ENCODE data around the gene AAGAB. TPM values are rescaled to one million over a fixed set of nuclear protein-coding genes. Genes with fewer than 3 reads are reported as not detected.

Gene AAGAB
- total and polyA plus RNA-seq, 4 donors: 16.4 to 24.5 (median 21.2) TPM

- ATAC-seq (ENCODE audit: low FRiP score) (no peak), DNase-seq (no peak)
- Histone ChIP-seq H3K36me3 (ENCODE audit: control insufficient read depth in 1 of 2, insufficient read depth in 2 of 2, low read length in 1 of 2) (peaks cover 0 to 2% of the 10 kb centered on the region in 2 donors), H3K4me3 (ENCODE audit: low read length in 2 of 2) (no peak overlapping the region), H3K27ac (ENCODE audit: low read depth in 1 of 2, low read length in 2 of 2) (no peak overlapping the region), H3K27me3 (ENCODE audit: control insufficient read depth in 1 of 2, insufficient read depth in 2 of 2, low read length in 1 of 2) (no peaks in the 10 kb centered on the region), H3K9me3 (ENCODE audit: control insufficient read depth, low read length) (no peaks in the 10 kb centered on the region), H3K4me1 (ENCODE audit: control insufficient read depth in 1 of 2, insufficient read depth in 2 of 2, low read length in 2 of 2) (peaks cover 16 to 17% of the 10 kb centered on the region in 2 donors)
- intact Hi-C loops (cut with DNase I): no loop called here
- WGBS, 2 donors: 92 to 95% methylated on average over 2 of the region's 2 CpGs
Measured at GRCh38 chr15:67197364-67197695, 57.1 kb downstream of the AAGAB start.

- Histone ChIP-seq H3K4me1 (ENCODE audit: control insufficient read depth in 1 of 2, insufficient read depth in 2 of 2, low read length in 2 of 2) (peaks cover 14 to 16% of the 10 kb centered on the region in 2 donors), H3K4me3 (ENCODE audit: low read length in 2 of 2) (no peak overlapping the region), H3K9me3 (ENCODE audit: control insufficient read depth, low read length) (no peaks in the 10 kb centered on the region), H3K27me3 (ENCODE audit: control insufficient read depth in 1 of 2, insufficient read depth in 2 of 2, low read length in 1 of 2) (no peaks in the 10 kb centered on the region), H3K36me3 (ENCODE audit: control insufficient read depth in 1 of 2, insufficient read depth in 2 of 2, low read length in 1 of 2) (no peaks in the 10 kb centered on the region), H3K27ac (ENCODE audit: low read depth in 1 of 2, low read length in 2 of 2) (no peak overlapping the region)
- intact Hi-C loops (cut with DNase I): no loop called here
- 41 to 44% methylated on average over 8 of the region's 8 CpGs for WGBS, 2 donors
- ATAC-seq (ENCODE audit: low FRiP score): peak; percentile 67
- no peak for DNase-seq
Measured at GRCh38 chr15:67196672-67197363, 57.6 kb downstream of the AAGAB start.

- DNase-seq (no peak), ATAC-seq (ENCODE audit: low FRiP score) (no peak)
- H3K9me3 ChIP-seq (ENCODE audit: control insufficient read depth, low read length): no peaks in the 10 kb centered on the region
- no peak overlapping the region for H3K4me3 ChIP-seq (ENCODE audit: low read length in 2 of 2)
- intact Hi-C loops (cut with DNase I): no loop called here
- WGBS, 2 donors: 93 to 95% methylated on average over 6 of the region's 6 CpGs
- no peaks in the 10 kb centered on the region for H3K36me3 ChIP-seq (ENCODE audit: control insufficient read depth in 1 of 2, insufficient read depth in 2 of 2, low read length in 1 of 2)
- H3K27ac ChIP-seq (ENCODE audit: low read depth in 1 of 2, low read length in 2 of 2): no peak overlapping the region
- no peaks in the 10 kb centered on the region for H3K27me3 ChIP-seq (ENCODE audit: control insufficient read depth in 1 of 2, insufficient read depth in 2 of 2, low read length in 1 of 2)
- peaks cover 10 to 12% of the 10 kb centered on the region in 2 donors for H3K4me1 ChIP-seq (ENCODE audit: control insufficient read depth in 1 of 2, insufficient read depth in 2 of 2, low read length in 2 of 2)
Measured at GRCh38 chr15:67196222-67196621, 58.2 kb downstream of the AAGAB start.

- ATAC-seq (ENCODE audit: low FRiP score): no peak
- peaks cover 7 to 11% of the 10 kb centered on the region in 2 donors for H3K4me1 ChIP-seq (ENCODE audit: control insufficient read depth in 1 of 2, insufficient read depth in 2 of 2, low read length in 2 of 2)
- no peak for DNase-seq
- H3K4me3 ChIP-seq (ENCODE audit: low read length in 2 of 2): no peak overlapping the region
- H3K36me3 ChIP-seq (ENCODE audit: control insufficient read depth in 1 of 2, insufficient read depth in 2 of 2, low read length in 1 of 2): no peaks in the 10 kb centered on the region
- WGBS, 2 donors: 94 to 97% methylated on average over 3 of the region's 3 CpGs
- intact Hi-C loops (cut with DNase I): no loop called here
- peak overlapping the region in 1 of 2 donors; percentile 26 for H3K27ac ChIP-seq (ENCODE audit: low read depth in 1 of 2, low read length in 2 of 2)
- H3K27me3 ChIP-seq (ENCODE audit: control insufficient read depth in 1 of 2, insufficient read depth in 2 of 2, low read length in 1 of 2): no peaks in the 10 kb centered on the region
- H3K9me3 ChIP-seq (ENCODE audit: control insufficient read depth, low read length): no peaks in the 10 kb centered on the region
Measured at GRCh38 chr15:67195305-67195704, 59.2 kb downstream of the AAGAB start.

GRCh38 chr15:67194171-67195114 is 60.0 kb downstream of the AAGAB start:
- no peaks in the 10 kb centered on the region for H3K9me3 ChIP-seq (ENCODE audit: control insufficient read depth, low read length)
- 54 to 62% methylated on average over 9 of the region's 9 CpGs for WGBS, 2 donors
- DNase-seq (no peak), ATAC-seq (ENCODE audit: low FRiP score) (no peak)
- no peaks in the 10 kb centered on the region for H3K36me3 ChIP-seq (ENCODE audit: control insufficient read depth in 1 of 2, insufficient read depth in 2 of 2, low read length in 1 of 2)
- no peaks in the 10 kb centered on the region for H3K27me3 ChIP-seq (ENCODE audit: control insufficient read depth in 1 of 2, insufficient read depth in 2 of 2, low read length in 1 of 2)
- peaks cover 3 to 8% of the 10 kb centered on the region in 2 donors for H3K4me1 ChIP-seq (ENCODE audit: control insufficient read depth in 1 of 2, insufficient read depth in 2 of 2, low read length in 2 of 2)
- H3K27ac ChIP-seq (ENCODE audit: low read depth in 1 of 2, low read length in 2 of 2): peak overlapping the region in 1 of 2 donors; percentile 60
- intact Hi-C loops (cut with DNase I): no loop called here
- no peak overlapping the region for H3K4me3 ChIP-seq (ENCODE audit: low read length in 2 of 2)

- intact Hi-C loops (cut with DNase I): no loop called here
- H3K9me3 ChIP-seq (ENCODE audit: control insufficient read depth, low read length): no peaks in the 10 kb centered on the region
- H3K36me3 ChIP-seq (ENCODE audit: control insufficient read depth in 1 of 2, insufficient read depth in 2 of 2, low read length in 1 of 2): no peaks in the 10 kb centered on the region
- H3K27ac ChIP-seq (ENCODE audit: low read depth in 1 of 2, low read length in 2 of 2): peak overlapping the region in 1 of 2 donors; percentile 66
- H3K27me3 ChIP-seq (ENCODE audit: control insufficient read depth in 1 of 2, insufficient read depth in 2 of 2, low read length in 1 of 2): no peaks in the 10 kb centered on the region
- H3K4me1 ChIP-seq (ENCODE audit: control insufficient read depth in 1 of 2, insufficient read depth in 2 of 2, low read length in 2 of 2): peaks cover 3 to 6% of the 10 kb centered on the region in 2 donors
- no peak overlapping the region for H3K4me3 ChIP-seq (ENCODE audit: low read length in 2 of 2)
- DNase-seq: no peak
- ATAC-seq (ENCODE audit: low FRiP score): no peak
- 38 to 46% methylated on average over 12 of the region's 12 CpGs for WGBS, 2 donors
Measured at GRCh38 chr15:67193223-67193990, 61.1 kb downstream of the AAGAB start.

DNA sequence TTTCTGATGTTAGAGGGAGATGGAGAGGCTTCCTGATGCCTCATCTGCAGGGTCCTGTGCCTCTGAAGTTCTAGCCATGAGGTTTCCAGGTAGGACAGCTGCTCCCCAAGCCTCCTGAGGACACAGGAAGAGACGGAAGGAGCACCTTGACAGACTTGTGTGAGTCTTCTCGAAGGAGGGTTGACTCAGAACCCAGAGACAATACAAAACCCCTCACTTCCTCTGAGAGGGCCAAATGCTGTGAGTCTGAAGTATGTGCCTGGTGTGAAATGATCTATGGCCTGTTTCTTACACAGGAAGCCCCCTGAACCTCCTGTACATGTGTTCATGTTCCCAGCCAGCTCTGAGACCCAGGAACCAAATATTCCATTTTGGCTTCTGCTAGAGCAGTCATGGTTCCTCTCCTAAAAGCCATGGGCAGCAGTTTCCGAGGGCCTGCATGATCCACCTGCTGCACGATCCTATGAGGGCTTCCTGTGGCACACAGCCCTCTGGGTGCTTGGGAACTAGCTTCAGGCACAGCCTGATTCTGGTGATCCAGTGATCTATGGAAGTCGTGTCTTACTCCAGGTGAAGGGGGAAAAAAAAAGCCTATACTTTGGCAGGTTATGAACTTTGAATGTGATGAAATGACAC is 62.2 kb downstream of the AAGAB start:
- Histone ChIP-seq H3K36me3 (ENCODE audit: control insufficient read depth in 1 of 2, insufficient read depth in 2 of 2, low read length in 1 of 2) (peaks cover 0 to 1% of the 10 kb centered on the region in 2 donors), H3K27me3 (ENCODE audit: control insufficient read depth in 1 of 2, insufficient read depth in 2 of 2, low read length in 1 of 2) (no peaks in the 10 kb centered on the region), H3K4me3 (ENCODE audit: low read length in 2 of 2) (no peak overlapping the region), H3K4me1 (ENCODE audit: control insufficient read depth in 1 of 2, insufficient read depth in 2 of 2, low read length in 2 of 2) (peaks cover 3% of the 10 kb centered on the region in 2 donors), H3K9me3 (ENCODE audit: control insufficient read depth, low read length) (no peaks in the 10 kb centered on the region), H3K27ac (ENCODE audit: low read depth in 1 of 2, low read length in 2 of 2) (peak overlapping the region in 1 of 2 donors; percentile 35)
- intact Hi-C loops (cut with DNase I): no loop called here
- 89 to 90% methylated on average over 5 of the region's 5 CpGs for WGBS, 2 donors
- no peak for ATAC-seq (ENCODE audit: low FRiP score)
- no peak for DNase-seq

DNA sequence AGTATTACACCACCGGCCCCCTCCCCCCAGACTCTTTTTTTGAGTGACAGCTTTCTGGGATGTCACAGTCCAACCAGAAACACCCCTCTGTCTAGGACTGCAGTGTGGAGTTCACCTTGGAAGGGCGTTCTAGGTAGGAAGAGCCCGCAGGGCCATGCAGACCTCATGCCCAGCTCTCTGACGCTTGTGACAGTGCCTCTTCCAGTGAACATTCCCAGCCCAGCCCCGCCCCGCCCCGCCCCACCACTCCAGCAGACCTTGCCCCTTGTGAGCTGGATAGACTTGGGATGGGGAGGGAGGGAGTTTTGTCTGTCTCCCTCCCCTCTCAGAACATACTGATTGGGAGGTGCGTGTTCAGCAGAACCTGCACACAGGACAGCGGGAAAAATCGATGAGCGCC is 63.6 kb downstream of the AAGAB start:
- peak overlapping the region in 1 of 2 donors; percentile 93 for H3K27ac ChIP-seq (ENCODE audit: low read depth in 1 of 2, low read length in 2 of 2)
- WGBS, 2 donors: 92 to 97% methylated on average over 11 of the region's 11 CpGs
- ATAC-seq (ENCODE audit: low FRiP score): no peak
- H3K4me1 ChIP-seq (ENCODE audit: control insufficient read depth in 1 of 2, insufficient read depth in 2 of 2, low read length in 2 of 2): peaks cover 3% of the 10 kb centered on the region in 2 donors
- peaks cover 0 to 1% of the 10 kb centered on the region in 2 donors for H3K36me3 ChIP-seq (ENCODE audit: control insufficient read depth in 1 of 2, insufficient read depth in 2 of 2, low read length in 1 of 2)
- DNase-seq: no peak
- H3K4me3 ChIP-seq (ENCODE audit: low read length in 2 of 2): no peak overlapping the region
- H3K9me3 ChIP-seq (ENCODE audit: control insufficient read depth, low read length): no peaks in the 10 kb centered on the region
- no peaks in the 10 kb centered on the region for H3K27me3 ChIP-seq (ENCODE audit: control insufficient read depth in 1 of 2, insufficient read depth in 2 of 2, low read length in 1 of 2)
- intact Hi-C loops (cut with DNase I): no loop called here

Data from aorta (tissue), 5 donors.